HepG2 (cell line): ENCODE data around the gene NRBF2. TPM values are rescaled to one million over a fixed set of nuclear protein-coding genes. Genes with fewer than 3 reads are reported as not detected.

Experiments used
- ATAC-seq: fragments of 200-7000 bp; cut with Tn5 transposase; 3 replicates; pipeline ENCODE4 v1.9.1; 2020; ENCODE audit warnings: mild to moderate bottlenecking, moderate library complexity
- BruUV-seq: library from RNA; stranded (reverse); fragments of 400-500 nt; replicated peaks from 2 replicates; lab custom pipeline; 2021; lab: Mats Ljungman, UMichigan
- CTCF ChIA-PET: fragments of 300-600 bp; formaldehyde crosslinking; extraction: SDS; loops from one replicate; lab custom pipeline; 2021; ENCODE audit warnings: low total read pairs, inconsistent platforms, low intra/inter-chr PET ratio; lab: Yijun Ruan, JAX
- POLR2A ChIA-PET: fragments of 350-600 bp; sonication (Branson Sonifier 250); formaldehyde crosslinking; loops from one replicate; lab custom pipeline; 2020; ENCODE audit warnings: antibody characterized with exemption, inconsistent platforms; lab: Yijun Ruan, JAX
- DNase-seq: peaks from one replicate; pipeline ENCODE4 v3.0.0-alpha.2; 2015; ENCODE audit warnings: low spot score
- FAIRE-seq: peaks from 3 replicates; lab custom pipeline; 2011; peaks lifted over from hg19 to GRCh38; lab: Jason Lieb, UNC
- H2AFZ ChIP-seq: one replicate; pipeline ENCODE4 v1.6.1; 2011; ENCODE audit warnings: low read length, inconsistent platforms
- H3K27ac ChIP-seq: fragments of 300-600 bp; 3 replicates; pipeline ENCODE4 v1.8.0; 2011; ENCODE audit warnings: mixed run types, mild to moderate bottlenecking, mixed read lengths, low read length, inconsistent platforms; ENCODE audit not compliant: insufficient read depth; ENCODE audit errors: extremely low read length
- H3K27me3 ChIP-seq, 2 experiments: fragments of 200-600 bp in 1 of 2; 2 replicates in 1 of 2; 3 replicates in 1 of 2; pipeline versions ENCODE4 v1.6.0 to v1.8.0; 2011; ENCODE audit warnings: low read length in 2 of 2, mild to moderate bottlenecking in 2 of 2, moderate library complexity in 2 of 2, inconsistent platforms in 1 of 2; ENCODE audit not compliant: insufficient read depth in 2 of 2, control insufficient read depth in 1 of 2
- H3K36me3 ChIP-seq, 2 experiments: fragments of 200-600 bp in 1 of 2; replicated peaks in 1 of 2; 2 replicates in 1 of 2; 3 replicates in 1 of 2; pipeline versions ENCODE4 v1.5.1 to v1.8.0; 2011; ENCODE audit warnings: low read length in 2 of 2, inconsistent platforms in 1 of 2; ENCODE audit not compliant: insufficient read depth in 2 of 2, control insufficient read depth in 1 of 2
- H3K4me1 ChIP-seq: 2 replicates; pipeline ENCODE4 v1.5.1; 2012; ENCODE audit warnings: low read length, inconsistent platforms; ENCODE audit not compliant: insufficient read depth
- H3K4me2 ChIP-seq: 2 replicates; pipeline ENCODE4 v1.6.0; 2011; ENCODE audit warnings: low read depth, low read length, inconsistent platforms
- H3K4me3 ChIP-seq, 3 experiments: fragments of 200-600 bp in 1 of 3; sonication (generic), shearing (Covaris generic) in 1 of 3; replicated peaks in 1 of 3; 2 replicates each; pipeline ENCODE4 v1.5.1; 2011 to 2016; ENCODE audit warnings: low read length in 3 of 3, inconsistent platforms in 2 of 3, low read depth in 2 of 3, mild to moderate bottlenecking in 2 of 3, control low read depth in 1 of 3, mixed read lengths in 1 of 3; ENCODE audit not compliant: insufficient read depth in 1 of 3
- H3K79me2 ChIP-seq: one replicate; pipeline ENCODE4 v1.6.1; 2011; ENCODE audit warnings: low read length, inconsistent platforms; ENCODE audit not compliant: insufficient read depth
- H3K9ac ChIP-seq: 2 replicates; pipeline ENCODE4 v1.6.0; 2011; ENCODE audit warnings: mild to moderate bottlenecking, low read depth, low read length, inconsistent platforms; ENCODE audit not compliant: insufficient read depth
- H3K9me3 ChIP-seq: 2 replicates; pipeline ENCODE4 v1.5.1; 2012; ENCODE audit warnings: mild to moderate bottlenecking, low read length
- H4K20me1 ChIP-seq: 2 replicates; pipeline ENCODE4 v1.6.0; 2011; ENCODE audit warnings: inconsistent platforms, mild to moderate bottlenecking, low read length, moderate library complexity; ENCODE audit not compliant: insufficient read depth
- DPF2 ChIP-seq: sonication (generic); formaldehyde crosslinking; IDR thresholded peaks from 2 replicates; pipeline ENCODE4 v1.4.0; 2020; ENCODE audit warnings: mild to moderate bottlenecking, low read depth, missing genetic modification reagents, borderline replicate concordance
- ELF1 ChIP-seq: sonication (generic); formaldehyde crosslinking; IDR thresholded peaks from 2 replicates; pipeline ENCODE4 v1.4.0; 2020; ENCODE audit warnings: missing genetic modification reagents
- NFKB2 ChIP-seq: sonication (generic); formaldehyde crosslinking; IDR thresholded peaks from 2 replicates; pipeline ENCODE4 v1.4.0; 2020; ENCODE audit warnings: missing genetic modification reagents, borderline replicate concordance
- ONECUT2 ChIP-seq: sonication (generic); formaldehyde crosslinking; IDR thresholded peaks from 2 replicates; pipeline ENCODE4 v1.4.0; 2020; ENCODE audit warnings: missing genetic modification reagents
- PAWR ChIP-seq: sonication (generic); formaldehyde crosslinking; IDR thresholded peaks from 2 replicates; pipeline ENCODE4 v1.4.0; 2020; ENCODE audit warnings: missing genetic modification reagents, mild to moderate bottlenecking, borderline replicate concordance
- POLR2A ChIP-seq, 2 experiments: IDR thresholded peaks; 2 replicates each; pipeline ENCODE4 v1.6.1; 2011; ENCODE audit warnings: low read depth in 2 of 2, low read length in 2 of 2, mild to moderate bottlenecking in 1 of 2, moderate library complexity in 1 of 2; ENCODE audit not compliant: insufficient read depth in 1 of 2
- TSC22D2 ChIP-seq: sonication (generic); formaldehyde crosslinking; IDR thresholded peaks from 2 replicates; pipeline ENCODE4 v1.5.1; 2020; ENCODE audit warnings: missing genetic modification reagents, mild to moderate bottlenecking, borderline replicate concordance
- ZNF780A ChIP-seq: sonication (generic); formaldehyde crosslinking; IDR thresholded peaks from 2 replicates; pipeline ENCODE4 v1.8.0; 2022; ENCODE audit warnings: mild to moderate bottlenecking, missing genetic modification reagents, moderate library complexity
- WGBS: methylation state at CpG from one replicate; pipeline ENCODE4 v1.1.6; 2017; ENCODE audit warnings: low lambda C conversion rate; 5-methylcytosine and 5-hydroxymethylcytosine counted together
- in situ Hi-C: cut with HindIII; loops from 2 replicates; pipeline ENCODE4 v1.10.0; 2017; ENCODE audit warnings: low pct_unique_long_range_greater_than_20kb; ENCODE audit not compliant: extremely low pct_ligation_motif_present
- intact Hi-C: fragments of 100-400 bp; cut with micrococcal nuclease; formaldehyde crosslinking; loops from one replicate; pipeline ENCODE4 v1.10.0; 2022; ENCODE audit not compliant: unreplicated experiment
- polyA plus RNA-seq, 8 experiments: library from polyadenylated mRNA; depleted of rRNA in 3 of 8; stranded (reverse) in 7 of 8; unstranded in 1 of 8; fragments of >200 nt; fragmentation: Illumina TruSeq in 4 of 8; extraction: Trizol in 4 of 8; gene quantifications; 2 replicates each; pipeline versions ENCODE4 v1.2.1 to v1.2.3, GENCODE V29; 2011 to 2016; ENCODE audit warnings: low read depth in 4 of 8, missing spikeins in 1 of 8, mixed read lengths in 1 of 8; ENCODE audit not compliant: insufficient read depth in 1 of 8
- total RNA-seq, 5 experiments: library from RNA; depleted of rRNA; stranded (reverse); fragments of >200 nt; fragmentation: Illumina TruSeq; extraction: Trizol; gene quantifications; 2 replicates each; pipeline ENCODE4 v1.2.3, GENCODE V29; 2016; ENCODE audit warnings: low read depth in 1 of 5
- TF ChIP-seq, protein P1 (sequence below): sonication (generic); formaldehyde crosslinking; IDR thresholded peaks from 2 replicates; pipeline ENCODE4 v1.4.0; 2020; ENCODE audit warnings: missing genetic modification reagents
- TF ChIP-seq, protein P2 (sequence below): sonication (generic); formaldehyde crosslinking; IDR thresholded peaks from 2 replicates; pipeline ENCODE4 v1.9.0; 2022; ENCODE audit warnings: missing genetic modification reagents, mild to moderate bottlenecking, borderline replicate concordance
- TF ChIP-seq, protein P3 (sequence below): fragments of 450-650 bp; IDR thresholded peaks from 2 replicates; pipeline ENCODE4 v1.6.1; 2016
- TF ChIP-seq, protein P4 (sequence below): sonication (generic); formaldehyde crosslinking; IDR thresholded peaks from 2 replicates; pipeline ENCODE4 v1.4.0; 2020; ENCODE audit warnings: missing genetic modification reagents, low read depth, mild to moderate bottlenecking, borderline replicate concordance
- TF ChIP-seq, protein P5 (sequence below): IDR thresholded peaks from 2 replicates; pipeline ENCODE4 v1.6.1; 2016; ENCODE audit warnings: low read depth, borderline replicate concordance
- TF ChIP-seq, protein P6 (sequence below): sonication (generic); formaldehyde crosslinking; IDR thresholded peaks from 2 replicates; pipeline ENCODE4 v1.5.0; 2020; ENCODE audit warnings: missing genetic modification reagents

NRBF2 gene
- total and polyA plus RNA-seq, 2 of the 13 experiments (the other 11 are each of a cell fraction or from before 2014, with no cell fraction given) = 20.0 to 28.4 TPM

DNA sequence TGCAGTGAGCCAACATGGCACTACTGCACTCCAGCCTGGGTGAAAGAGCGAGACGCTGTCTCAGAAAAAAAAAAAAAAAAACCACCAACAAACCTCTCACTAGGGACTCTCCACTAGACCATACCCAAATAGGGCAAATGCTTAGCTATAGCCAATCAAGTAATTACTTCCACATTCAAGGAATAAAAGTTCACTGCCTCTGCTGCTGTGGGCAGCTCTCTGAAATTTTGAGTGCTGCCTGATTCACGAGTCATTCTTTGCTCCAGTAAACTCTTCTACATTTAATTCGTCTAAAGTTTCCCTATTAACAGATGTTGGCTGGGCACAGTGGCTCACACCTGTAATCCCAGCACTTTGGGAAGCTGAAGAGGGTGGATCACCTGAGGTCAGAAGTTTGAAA lies 4.7 kb upstream of the NRBF2 start:
- WGBS = 66% methylated on average over 4 of the region's 4 CpGs
- no peaks in the 10 kb centered on the region for H3K79me2 ChIP-seq
- H4K20me1 ChIP-seq = no peaks in the 10 kb centered on the region
- H3K36me3 ChIP-seq = no peaks in the 10 kb centered on the region
- DNase-seq = no peak
- intact Hi-C loops = no loop called here
- H3K9me3 ChIP-seq = no peaks in the 10 kb centered on the region
- H3K4me2 ChIP-seq = no peak overlapping the region
- POLR2A ChIA-PET = no interaction called here
- no peaks in the 10 kb centered on the region; a peak in 1 of 5 replicates for H3K27me3 ChIP-seq
- peaks cover 6% of the 10 kb centered on the region for H3K4me1 ChIP-seq
- no peak overlapping the region for H3K4me3 ChIP-seq
- FAIRE-seq = no peak
- no peak overlapping the region for H3K27ac ChIP-seq
- no TSS peak for BruUV-seq
- TF ChIP-seq, protein P1, sequence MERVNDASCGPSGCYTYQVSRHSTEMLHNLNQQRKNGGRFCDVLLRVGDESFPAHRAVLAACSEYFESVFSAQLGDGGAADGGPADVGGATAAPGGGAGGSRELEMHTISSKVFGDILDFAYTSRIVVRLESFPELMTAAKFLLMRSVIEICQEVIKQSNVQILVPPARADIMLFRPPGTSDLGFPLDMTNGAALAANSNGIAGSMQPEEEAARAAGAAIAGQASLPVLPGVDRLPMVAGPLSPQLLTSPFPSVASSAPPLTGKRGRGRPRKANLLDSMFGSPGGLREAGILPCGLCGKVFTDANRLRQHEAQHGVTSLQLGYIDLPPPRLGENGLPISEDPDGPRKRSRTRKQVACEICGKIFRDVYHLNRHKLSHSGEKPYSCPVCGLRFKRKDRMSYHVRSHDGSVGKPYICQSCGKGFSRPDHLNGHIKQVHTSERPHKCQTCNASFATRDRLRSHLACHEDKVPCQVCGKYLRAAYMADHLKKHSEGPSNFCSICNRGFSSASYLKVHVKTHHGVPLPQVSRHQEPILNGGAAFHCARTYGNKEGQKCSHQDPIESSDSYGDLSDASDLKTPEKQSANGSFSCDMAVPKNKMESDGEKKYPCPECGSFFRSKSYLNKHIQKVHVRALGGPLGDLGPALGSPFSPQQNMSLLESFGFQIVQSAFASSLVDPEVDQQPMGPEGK = no peak
- TF ChIP-seq, protein P2, sequence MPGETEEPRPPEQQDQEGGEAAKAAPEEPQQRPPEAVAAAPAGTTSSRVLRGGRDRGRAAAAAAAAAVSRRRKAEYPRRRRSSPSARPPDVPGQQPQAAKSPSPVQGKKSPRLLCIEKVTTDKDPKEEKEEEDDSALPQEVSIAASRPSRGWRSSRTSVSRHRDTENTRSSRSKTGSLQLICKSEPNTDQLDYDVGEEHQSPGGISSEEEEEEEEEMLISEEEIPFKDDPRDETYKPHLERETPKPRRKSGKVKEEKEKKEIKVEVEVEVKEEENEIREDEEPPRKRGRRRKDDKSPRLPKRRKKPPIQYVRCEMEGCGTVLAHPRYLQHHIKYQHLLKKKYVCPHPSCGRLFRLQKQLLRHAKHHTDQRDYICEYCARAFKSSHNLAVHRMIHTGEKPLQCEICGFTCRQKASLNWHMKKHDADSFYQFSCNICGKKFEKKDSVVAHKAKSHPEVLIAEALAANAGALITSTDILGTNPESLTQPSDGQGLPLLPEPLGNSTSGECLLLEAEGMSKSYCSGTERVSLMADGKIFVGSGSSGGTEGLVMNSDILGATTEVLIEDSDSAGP (CRISPR knock-in tag) = no peak
- TF ChIP-seq, protein P3, sequence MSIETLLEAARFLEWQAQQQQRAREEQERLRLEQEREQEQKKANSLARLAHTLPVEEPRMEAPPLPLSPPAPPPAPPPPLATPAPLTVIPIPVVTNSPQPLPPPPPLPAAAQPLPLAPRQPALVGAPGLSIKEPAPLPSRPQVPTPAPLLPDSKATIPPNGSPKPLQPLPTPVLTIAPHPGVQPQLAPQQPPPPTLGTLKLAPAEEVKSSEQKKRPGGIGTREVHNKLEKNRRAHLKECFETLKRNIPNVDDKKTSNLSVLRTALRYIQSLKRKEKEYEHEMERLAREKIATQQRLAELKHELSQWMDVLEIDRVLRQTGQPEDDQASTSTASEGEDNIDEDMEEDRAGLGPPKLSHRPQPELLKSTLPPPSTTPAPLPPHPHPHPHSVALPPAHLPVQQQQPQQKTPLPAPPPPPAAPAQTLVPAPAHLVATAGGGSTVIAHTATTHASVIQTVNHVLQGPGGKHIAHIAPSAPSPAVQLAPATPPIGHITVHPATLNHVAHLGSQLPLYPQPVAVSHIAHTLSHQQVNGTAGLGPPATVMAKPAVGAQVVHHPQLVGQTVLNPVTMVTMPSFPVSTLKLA = no peak
- TF ChIP-seq PAWR (no peak), NFKB2 (no peak), ONECUT2 (no peak), DPF2 (CRISPR knock-in tag) (no peak), ELF1 (CRISPR knock-in tag) (no peak), TSC22D2 (CRISPR knock-in tag) (no peak), ZNF780A (CRISPR knock-in tag) (no peak), POLR2A (IDR thresholded peaks at IDR 0.05; ENCODE audit: insufficient read depth in 1 of 2, low read depth in 2 of 2, low read length in 2 of 2) (no peak)
- TF ChIP-seq, protein P4, sequence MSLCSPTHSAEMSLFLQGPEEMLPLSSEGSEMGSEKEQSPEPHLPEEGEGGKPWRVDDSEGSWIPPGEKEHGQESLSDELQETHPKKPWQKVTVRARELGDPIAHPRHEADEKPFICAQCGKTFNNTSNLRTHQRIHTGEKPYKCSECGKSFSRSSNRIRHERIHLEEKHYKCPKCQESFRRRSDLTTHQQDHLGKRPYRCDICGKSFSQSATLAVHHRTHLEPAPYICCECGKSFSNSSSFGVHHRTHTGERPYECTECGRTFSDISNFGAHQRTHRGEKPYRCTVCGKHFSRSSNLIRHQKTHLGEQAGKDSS = no peak
- TF ChIP-seq, protein P5, sequence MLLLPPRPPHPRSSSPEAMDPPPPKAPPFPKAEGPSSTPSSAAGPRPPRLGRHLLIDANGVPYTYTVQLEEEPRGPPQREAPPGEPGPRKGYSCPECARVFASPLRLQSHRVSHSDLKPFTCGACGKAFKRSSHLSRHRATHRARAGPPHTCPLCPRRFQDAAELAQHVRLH (CRISPR knock-in tag) = no peak
- TF ChIP-seq, protein P6, sequence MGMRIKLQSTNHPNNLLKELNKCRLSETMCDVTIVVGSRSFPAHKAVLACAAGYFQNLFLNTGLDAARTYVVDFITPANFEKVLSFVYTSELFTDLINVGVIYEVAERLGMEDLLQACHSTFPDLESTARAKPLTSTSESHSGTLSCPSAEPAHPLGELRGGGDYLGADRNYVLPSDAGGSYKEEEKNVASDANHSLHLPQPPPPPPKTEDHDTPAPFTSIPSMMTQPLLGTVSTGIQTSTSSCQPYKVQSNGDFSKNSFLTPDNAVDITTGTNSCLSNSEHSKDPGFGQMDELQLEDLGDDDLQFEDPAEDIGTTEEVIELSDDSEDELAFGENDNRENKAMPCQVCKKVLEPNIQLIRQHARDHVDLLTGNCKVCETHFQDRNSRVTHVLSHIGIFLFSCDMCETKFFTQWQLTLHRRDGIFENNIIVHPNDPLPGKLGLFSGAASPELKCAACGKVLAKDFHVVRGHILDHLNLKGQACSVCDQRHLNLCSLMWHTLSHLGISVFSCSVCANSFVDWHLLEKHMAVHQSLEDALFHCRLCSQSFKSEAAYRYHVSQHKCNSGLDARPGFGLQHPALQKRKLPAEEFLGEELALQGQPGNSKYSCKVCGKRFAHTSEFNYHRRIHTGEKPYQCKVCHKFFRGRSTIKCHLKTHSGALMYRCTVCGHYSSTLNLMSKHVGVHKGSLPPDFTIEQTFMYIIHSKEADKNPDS (CRISPR knock-in tag) = no peak
- CTCF ChIA-PET = no interaction called here
- no peak overlapping the region for H2AFZ ChIP-seq
- in situ Hi-C loops = no loop called here
- no peak overlapping the region for H3K9ac ChIP-seq
- ATAC-seq = no peak
